ENCODE results near the gene KLRB1. TPM values are rescaled to one million over a fixed set of nuclear protein-coding genes. Genes with fewer than 3 reads are reported as not detected.
"Not testable (repeated sequence)": the region's sequence is repeated elsewhere in the genome, so short reads cannot be mapped to it uniquely, and the experiment has no call there.

The KLRB1 gene
- total and polyA plus RNA-seq, 4 donors = 0.53 to 1.2 (median 0.96) TPM

- 95% methylated on average over 4 of the region's 4 CpGs for WGBS
- H3K9ac ChIP-seq (ENCODE audit: low read depth in 1 of 2, low read length in 2 of 2) = no peak overlapping the region
- TF ChIP-seq RXRA (IDR thresholded peaks at IDR 0.05) (no peak), HNF4A (conservative IDR thresholded peaks at IDR 0.05) (no peak), FOXA2 (IDR thresholded peaks at IDR 0.05) (no peak), NR2F2 (IDR thresholded peaks at IDR 0.05) (no peak), ZBTB33 (IDR thresholded peaks at IDR 0.05) (no peak), SP1 (IDR thresholded peaks at IDR 0.05) (no peak), EGR1 (IDR thresholded peaks at IDR 0.05; ENCODE audit: low read depth in 2 of 2) (no peak), GABPA (IDR thresholded peaks at IDR 0.05 in 1 of 2, conservative IDR thresholded peaks at IDR 0.05 in 1 of 2) (no peak), HNF4G (IDR thresholded peaks at IDR 0.05) (no peak), JUND (IDR thresholded peaks at IDR 0.05) (no peak), REST (IDR thresholded peaks at IDR 0.05) (no peak), ATF3 (IDR thresholded peaks at IDR 0.05) (no peak), TAF1 (conservative IDR thresholded peaks at IDR 0.05) (no peak), FOXA1 (IDR thresholded peaks at IDR 0.05) (no peak), YY1 (IDR thresholded peaks at IDR 0.05) (no peak)
- TF ChIP-seq, protein P1, sequence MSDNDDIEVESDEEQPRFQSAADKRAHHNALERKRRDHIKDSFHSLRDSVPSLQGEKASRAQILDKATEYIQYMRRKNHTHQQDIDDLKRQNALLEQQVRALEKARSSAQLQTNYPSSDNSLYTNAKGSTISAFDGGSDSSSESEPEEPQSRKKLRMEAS (IDR thresholded peaks at IDR 0.05) = no peak
- H3K27ac ChIP-seq (ENCODE audit: low read depth in 1 of 2, low read length in 2 of 2) = peak overlapping the region in 1 of 2 donors; percentile 57
- no peaks in the 10 kb centered on the region for H3K36me3 ChIP-seq (ENCODE audit: control insufficient read depth in 4 of 4, insufficient read depth in 3 of 4, low read depth in 1 of 4, low read length in 3 of 4)
- H3K4me3 ChIP-seq (ENCODE audit: low read depth in 1 of 3, low read length in 3 of 3) = no peak overlapping the region
- H3K4me1 ChIP-seq (ENCODE audit: control insufficient read depth in 4 of 4, insufficient read depth in 4 of 4, low read length in 3 of 4) = peaks cover 0 to 5% (median under 1%) of the 10 kb centered on the region in 4 donors
- H3K9me3 ChIP-seq (ENCODE audit: control insufficient read depth in 4 of 4, low read length in 3 of 4) = no peaks in the 10 kb centered on the region
- DNase-seq (ENCODE audit: low spot score) = no peak
- no peaks in the 10 kb centered on the region for H3K27me3 ChIP-seq (ENCODE audit: control insufficient read depth in 4 of 4, insufficient read depth in 4 of 4, low read length in 3 of 4)
Measured at GRCh38 chr12:9587987-9588600, 19.6 kb downstream of the KLRB1 start.

DNA sequence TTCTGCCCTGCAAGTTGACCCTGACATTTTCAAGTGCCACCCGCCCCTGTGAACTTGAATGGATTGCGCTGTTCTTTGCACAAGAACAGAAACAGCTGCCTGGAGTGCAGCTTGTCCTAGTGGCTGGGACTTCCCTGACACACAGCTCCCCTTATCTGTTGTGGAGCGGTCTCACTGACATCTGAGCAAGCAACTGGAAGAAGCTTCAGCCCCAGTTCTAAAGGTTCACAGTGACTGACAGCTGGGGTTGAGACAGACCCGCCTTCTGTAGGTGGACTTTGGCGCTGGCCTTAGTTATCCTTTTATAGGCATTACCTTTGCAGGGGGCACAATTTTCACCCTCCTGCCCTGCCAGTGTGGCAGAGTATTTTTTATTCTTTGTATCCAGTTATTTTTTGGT is 30.0 kb downstream of the KLRB1 start:
- H3K36me3 ChIP-seq (ENCODE audit: control insufficient read depth in 4 of 4, insufficient read depth in 3 of 4, low read depth in 1 of 4, low read length in 3 of 4); H3K27me3 ChIP-seq (ENCODE audit: control insufficient read depth in 4 of 4, insufficient read depth in 4 of 4, low read length in 3 of 4); H3K9me3 ChIP-seq (ENCODE audit: control insufficient read depth in 4 of 4, low read length in 3 of 4); H3K27ac ChIP-seq (ENCODE audit: low read depth in 1 of 2, low read length in 2 of 2); H3K4me1 ChIP-seq (ENCODE audit: control insufficient read depth in 4 of 4, insufficient read depth in 4 of 4, low read length in 3 of 4); H3K4me3 ChIP-seq (ENCODE audit: low read depth in 1 of 3, low read length in 3 of 3); H3K9ac ChIP-seq (ENCODE audit: low read depth in 1 of 2, low read length in 2 of 2); DNase-seq (ENCODE audit: low spot score): not testable (repeated sequence)
- 55% methylated on average over 2 of the region's 5 CpGs for WGBS

DNA sequence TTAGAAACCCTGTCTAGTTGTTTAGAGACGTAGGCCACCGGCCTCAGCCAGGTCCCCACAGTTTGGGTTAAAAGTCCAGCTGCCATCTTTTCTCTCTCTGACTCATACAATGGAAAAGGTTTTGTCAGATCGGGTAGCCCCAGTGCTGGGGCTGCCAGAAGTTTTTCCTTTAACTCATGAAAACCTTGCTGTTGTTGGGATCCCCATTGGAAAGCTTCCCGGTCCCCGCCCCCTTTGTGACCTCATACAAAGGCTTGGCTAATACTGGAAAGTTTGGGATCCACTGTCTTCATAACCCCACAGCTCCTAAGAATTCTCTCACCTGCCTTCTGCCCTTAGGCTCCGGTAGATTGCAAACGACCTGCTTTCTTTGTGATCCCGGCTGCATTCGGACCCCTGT is 40.6 kb downstream of the KLRB1 start:
- H3K9me3 ChIP-seq (ENCODE audit: control insufficient read depth in 4 of 4, low read length in 3 of 4); DNase-seq (ENCODE audit: low spot score); H3K4me1 ChIP-seq (ENCODE audit: control insufficient read depth in 4 of 4, insufficient read depth in 4 of 4, low read length in 3 of 4); H3K36me3 ChIP-seq (ENCODE audit: control insufficient read depth in 4 of 4, insufficient read depth in 3 of 4, low read depth in 1 of 4, low read length in 3 of 4); H3K27me3 ChIP-seq (ENCODE audit: control insufficient read depth in 4 of 4, insufficient read depth in 4 of 4, low read length in 3 of 4); H3K9ac ChIP-seq (ENCODE audit: low read depth in 1 of 2, low read length in 2 of 2); H3K4me3 ChIP-seq (ENCODE audit: low read depth in 1 of 3, low read length in 3 of 3); H3K27ac ChIP-seq (ENCODE audit: low read depth in 1 of 2, low read length in 2 of 2): not testable (repeated sequence)
- 95% methylated on average over 9 of the region's 9 CpGs for WGBS

GRCh38 chr12:9566113-9566512 is 41.6 kb downstream of the KLRB1 start:
- H3K27me3 ChIP-seq (ENCODE audit: control insufficient read depth in 4 of 4, insufficient read depth in 4 of 4, low read length in 3 of 4); H3K27ac ChIP-seq (ENCODE audit: low read depth in 1 of 2, low read length in 2 of 2); H3K9me3 ChIP-seq (ENCODE audit: control insufficient read depth in 4 of 4, low read length in 3 of 4); H3K9ac ChIP-seq (ENCODE audit: low read depth in 1 of 2, low read length in 2 of 2); H3K36me3 ChIP-seq (ENCODE audit: control insufficient read depth in 4 of 4, insufficient read depth in 3 of 4, low read depth in 1 of 4, low read length in 3 of 4); DNase-seq (ENCODE audit: low spot score); H3K4me1 ChIP-seq (ENCODE audit: control insufficient read depth in 4 of 4, insufficient read depth in 4 of 4, low read length in 3 of 4); H3K4me3 ChIP-seq (ENCODE audit: low read depth in 1 of 3, low read length in 3 of 3): not testable (repeated sequence)
- 92% methylated on average over 7 of the region's 7 CpGs for WGBS

DNA sequence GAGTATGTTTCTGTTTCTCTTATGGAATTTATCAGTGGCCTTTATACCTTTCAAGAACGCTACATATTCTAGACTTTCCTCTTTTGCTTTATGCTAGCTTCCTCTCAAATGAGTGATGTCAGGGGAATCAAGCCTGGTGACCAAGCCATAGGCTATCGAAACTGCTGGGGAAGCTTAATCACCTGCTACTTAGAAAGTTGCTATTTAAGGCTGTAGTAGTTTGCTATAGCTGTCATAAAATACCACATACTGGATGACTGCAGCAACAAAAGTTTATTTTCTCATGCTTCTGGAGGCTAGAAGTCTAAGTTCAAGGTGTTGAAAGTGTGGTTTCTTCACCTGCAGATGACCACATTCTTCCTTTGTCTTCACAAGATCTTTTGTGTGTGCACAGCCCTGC is 43.3 kb downstream of the KLRB1 start:
- DNase-seq (ENCODE audit: low spot score); H3K4me3 ChIP-seq (ENCODE audit: low read depth in 1 of 3, low read length in 3 of 3); H3K27me3 ChIP-seq (ENCODE audit: control insufficient read depth in 4 of 4, insufficient read depth in 4 of 4, low read length in 3 of 4); H3K4me1 ChIP-seq (ENCODE audit: control insufficient read depth in 4 of 4, insufficient read depth in 4 of 4, low read length in 3 of 4); H3K9me3 ChIP-seq (ENCODE audit: control insufficient read depth in 4 of 4, low read length in 3 of 4); H3K36me3 ChIP-seq (ENCODE audit: control insufficient read depth in 4 of 4, insufficient read depth in 3 of 4, low read depth in 1 of 4, low read length in 3 of 4); H3K27ac ChIP-seq (ENCODE audit: low read depth in 1 of 2, low read length in 2 of 2); H3K9ac ChIP-seq (ENCODE audit: low read depth in 1 of 2, low read length in 2 of 2): not testable (repeated sequence)
- WGBS = 89% methylated on average over 2 of the region's 2 CpGs
